ENCODE data around the gene ARAP1.

The ARAP1 gene

DNA sequence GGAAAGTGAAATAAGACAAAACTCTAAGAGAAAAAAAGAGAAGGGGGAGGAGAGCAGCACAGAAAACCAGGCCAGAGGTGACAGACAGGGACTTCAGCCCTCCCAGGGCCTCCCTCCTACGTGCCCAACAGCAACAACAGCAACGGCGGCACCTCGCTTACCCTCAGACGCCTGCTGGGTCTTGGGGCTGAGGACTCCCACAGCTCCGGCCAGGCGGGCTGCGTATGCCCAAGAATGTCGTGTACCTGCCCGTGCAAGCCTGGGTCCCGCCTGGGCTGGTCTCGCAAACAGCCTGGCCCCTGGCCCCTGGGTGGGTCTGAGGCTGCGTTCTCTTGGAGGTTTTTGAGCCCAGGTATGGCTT lies 30.5 kb downstream of the ARAP1 start:
- peak; percentile 52 to 60 for DNase-seq

DNA sequence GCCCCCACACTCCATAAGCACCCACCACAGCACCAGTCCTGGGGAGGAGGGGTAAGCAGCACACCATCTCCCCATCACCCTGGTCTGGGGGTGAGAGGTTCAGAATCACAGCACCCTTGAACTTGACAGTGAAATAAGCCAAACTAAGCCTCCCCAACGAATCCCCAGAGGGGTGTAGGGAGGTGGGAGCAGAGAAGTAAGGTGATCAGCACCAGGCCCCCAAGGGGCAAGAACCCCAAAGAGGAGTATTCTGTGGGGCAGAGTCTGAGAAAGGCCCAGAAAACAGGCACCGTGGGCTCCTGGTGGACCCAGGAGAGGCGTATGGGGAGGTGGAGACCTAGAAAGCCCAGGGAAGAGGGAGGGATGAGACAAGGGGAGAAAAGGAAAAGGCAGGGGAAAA lies 30.9 kb downstream of the ARAP1 start:
- no peak for DNase-seq

GRCh38 chr11:72720784-72721183 lies 31.4 kb downstream of the ARAP1 start:
- no peak for DNase-seq

DNA sequence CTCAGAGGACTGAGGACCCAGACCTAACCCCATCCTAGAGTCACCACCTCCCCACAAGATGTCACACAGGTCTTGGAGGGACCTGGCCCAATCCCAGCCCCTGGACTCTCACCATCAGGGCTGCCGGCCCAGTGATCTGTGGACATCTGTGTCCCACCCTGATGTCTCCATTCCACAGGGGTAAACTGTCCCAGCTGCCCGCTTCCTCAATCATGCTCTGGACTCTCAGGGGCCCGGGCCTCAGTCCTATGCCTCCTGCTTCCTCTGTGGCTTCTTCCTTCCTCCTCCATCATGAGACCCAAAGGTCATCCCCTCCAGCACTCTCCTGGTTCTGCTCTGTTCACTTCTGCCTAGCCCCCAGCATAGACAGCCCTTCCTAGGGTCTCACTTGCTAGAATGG lies 32.2 kb downstream of the ARAP1 start:
- no peak for DNase-seq

DNA sequence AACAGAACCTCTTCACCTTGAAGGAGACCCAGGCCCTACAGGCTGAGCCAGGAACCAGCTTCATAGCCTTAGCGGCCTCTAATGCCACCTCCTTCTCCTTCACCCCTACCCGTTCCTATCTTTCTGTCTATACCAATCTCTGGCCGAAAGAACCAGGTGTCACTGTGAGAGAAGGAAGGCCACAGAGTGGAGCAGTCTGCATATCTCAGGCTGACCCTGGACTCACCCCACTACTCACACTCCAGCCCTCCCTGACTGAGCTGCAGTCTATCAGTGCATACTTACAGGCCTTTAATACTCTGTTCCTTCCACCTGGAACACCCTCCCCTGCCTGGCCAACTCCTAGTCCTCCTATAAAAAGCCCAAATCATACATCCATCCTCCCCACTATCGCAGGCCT lies 32.7 kb downstream of the ARAP1 start:
- DNase-seq, result no peak

DNA sequence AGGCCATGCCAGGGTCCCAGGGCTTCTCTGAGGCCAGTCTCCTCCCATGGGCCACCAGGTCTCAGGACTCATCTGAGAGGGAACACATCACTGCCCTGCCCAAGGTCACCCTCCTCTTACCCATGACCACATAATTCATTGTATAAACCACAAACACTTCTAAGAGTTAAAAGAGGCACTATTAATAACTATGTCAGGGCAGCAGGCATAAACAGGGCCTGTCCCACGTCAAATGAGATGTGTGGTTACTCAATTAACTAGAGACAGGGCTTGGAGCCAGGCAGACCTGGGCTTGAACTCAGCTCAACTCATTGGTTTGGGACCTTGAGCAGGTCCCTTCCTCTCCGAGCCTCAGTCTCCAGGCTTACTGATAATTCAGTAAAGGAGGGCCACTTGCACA lies 33.1 kb downstream of the ARAP1 start:
- no peak for DNase-seq

DNA sequence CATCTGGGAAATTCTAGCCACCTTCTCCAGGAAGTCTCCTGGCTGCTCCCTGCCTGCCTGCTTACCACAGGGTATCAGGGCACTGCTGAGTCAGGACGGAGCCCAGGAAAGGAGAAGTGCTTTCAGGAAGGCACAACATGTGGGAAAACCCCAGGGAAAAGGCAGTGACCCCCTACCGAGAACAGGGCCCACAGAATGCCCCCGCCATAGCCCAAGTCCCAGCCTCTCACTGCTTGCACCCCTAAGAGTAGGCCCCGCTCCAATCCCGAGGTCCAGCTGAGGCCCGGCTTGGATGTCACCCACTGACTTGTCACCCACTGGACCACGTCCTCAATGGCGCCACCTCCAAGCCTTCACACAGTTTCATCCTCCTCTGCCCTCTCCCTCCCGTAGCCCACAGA lies 34.1 kb downstream of the ARAP1 start:
- DNase-seq, result no peak

DNA sequence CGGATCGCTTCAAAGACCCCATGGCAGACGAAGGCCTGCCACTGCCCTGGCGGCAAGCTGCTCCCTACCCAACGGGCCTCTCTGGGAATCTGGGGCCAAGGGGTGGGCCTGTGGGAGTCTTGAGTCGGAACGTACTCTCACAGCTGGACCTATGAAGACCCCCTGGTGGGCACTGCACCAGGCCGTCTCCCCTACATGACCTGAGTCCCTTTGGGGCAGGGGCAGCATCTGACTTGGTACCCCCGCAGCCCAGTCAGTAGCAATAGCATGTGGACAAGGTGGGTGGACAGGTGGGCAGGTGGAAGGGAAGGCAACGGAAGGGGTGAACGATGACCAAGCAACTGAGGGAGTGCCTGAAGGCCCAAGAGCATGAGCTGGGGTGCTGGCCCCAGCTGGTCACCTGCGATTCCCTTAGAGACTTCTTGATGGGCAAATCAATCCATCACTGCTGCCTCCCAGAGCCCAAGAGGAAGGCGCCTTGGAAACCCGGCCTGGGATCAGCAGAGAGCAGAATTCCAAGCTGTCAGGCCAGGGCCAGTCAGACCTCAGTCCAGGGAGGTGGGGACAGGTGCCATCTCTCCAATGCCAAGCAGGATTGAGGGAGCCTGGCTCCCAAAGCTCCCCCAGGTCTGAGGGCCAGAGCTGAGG lies 35.3 kb downstream of the ARAP1 start:
- DNase-seq, result no peak

- DNase-seq, result no peak
Measured at GRCh38 chr11:72716290-72716689, 35.9 kb downstream of the ARAP1 start.

GRCh38 chr11:72712841-72713240 lies 39.4 kb downstream of the ARAP1 start:
- DNase-seq, result no peak

DNA sequence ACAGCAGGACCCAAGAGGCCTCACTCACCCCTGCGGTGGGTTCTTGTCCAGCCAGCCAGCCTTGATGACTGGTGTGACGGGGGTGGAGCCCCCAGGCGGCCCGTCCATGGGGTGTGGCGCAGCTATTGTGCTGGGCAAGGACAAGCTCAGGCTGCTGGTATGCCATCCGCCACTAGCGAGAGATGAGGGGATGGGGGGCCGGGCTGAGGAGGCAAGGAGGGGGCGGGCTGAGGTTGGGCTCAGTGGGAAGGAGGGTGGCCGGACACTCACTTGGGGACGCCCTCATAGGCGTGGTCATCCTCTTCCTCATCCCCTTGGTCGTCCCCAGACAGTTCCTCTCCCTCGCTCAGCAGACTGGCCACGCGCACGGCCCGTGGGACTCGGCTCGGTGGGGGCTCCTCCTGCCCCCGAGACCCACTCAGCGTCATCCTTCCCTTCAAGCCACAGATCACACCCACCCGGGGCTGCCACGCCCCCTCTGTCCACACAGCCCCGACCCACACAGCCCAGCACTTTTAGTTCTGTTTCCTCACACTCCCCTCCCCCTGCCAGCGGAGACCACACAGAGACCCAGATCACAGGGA lies 39.9 kb downstream of the ARAP1 start:
- no peak for DNase-seq

GRCh38 chr11:72711141-72711540 lies 41.1 kb downstream of the ARAP1 start:
- no peak for DNase-seq

GRCh38 chr11:72710278-72710677 lies 41.9 kb downstream of the ARAP1 start:
- no peak for DNase-seq

DNA sequence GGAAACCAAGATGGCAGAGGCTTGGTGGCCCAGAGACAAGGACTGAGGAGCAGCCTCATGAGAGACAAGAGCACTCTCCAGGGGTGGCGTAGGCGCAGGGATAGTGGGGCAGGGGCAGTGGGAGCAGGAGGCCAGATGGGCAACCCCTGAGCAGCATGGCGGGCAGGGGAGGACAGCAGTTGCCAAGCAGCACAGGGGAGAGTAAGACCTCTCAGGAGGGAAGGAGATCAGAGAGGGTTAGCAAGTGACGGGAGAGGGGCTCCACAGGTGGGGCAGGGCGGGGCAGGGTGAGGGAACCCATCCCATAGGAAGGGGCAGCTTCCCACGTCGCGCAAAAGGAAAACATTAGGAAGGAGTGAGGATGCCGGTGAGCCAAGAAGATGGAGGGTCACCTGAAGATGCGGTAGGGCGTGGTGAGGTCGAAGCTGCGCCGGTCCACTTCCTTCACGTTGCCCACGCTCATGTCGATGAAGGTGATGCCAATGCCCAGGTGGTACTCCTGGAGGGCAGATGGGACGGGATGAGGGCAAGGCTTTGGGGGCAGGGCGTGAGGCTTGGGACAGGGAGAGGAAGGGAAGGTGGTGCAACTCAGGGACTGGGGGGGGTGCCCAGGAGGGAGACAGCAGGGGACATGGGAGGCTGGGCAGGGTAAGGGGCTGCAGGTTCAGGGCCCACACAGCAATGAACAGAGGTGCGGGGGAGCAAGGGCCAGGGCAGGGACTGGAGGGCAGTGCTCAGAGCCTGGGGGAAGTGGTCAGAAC lies 42.5 kb downstream of the ARAP1 start:
- no peak for DNase-seq

GRCh38 chr11:72707032-72707431 lies 45.2 kb downstream of the ARAP1 start:
- no peak for DNase-seq

DNA sequence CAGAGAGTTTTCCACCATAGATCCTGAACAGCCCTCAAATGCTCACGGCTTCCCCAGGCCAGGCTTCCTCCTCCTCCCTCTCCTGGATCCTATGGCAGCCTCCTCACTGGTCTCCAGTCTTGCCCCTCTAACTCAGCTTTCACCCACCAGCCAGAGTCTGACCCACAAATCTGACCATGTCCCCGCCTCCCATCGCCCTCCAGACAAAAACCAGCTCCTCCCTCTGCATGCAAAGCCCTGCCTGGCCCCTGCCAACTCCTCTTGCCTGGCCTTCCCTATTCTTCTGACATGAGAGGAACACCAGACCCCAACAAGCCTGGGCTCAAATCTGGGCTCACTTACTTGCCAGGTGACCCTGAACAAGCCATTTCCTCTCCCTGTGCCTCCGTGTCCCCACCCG lies 45.6 kb downstream of the ARAP1 start:
- DNase-seq, result no peak

DNA sequence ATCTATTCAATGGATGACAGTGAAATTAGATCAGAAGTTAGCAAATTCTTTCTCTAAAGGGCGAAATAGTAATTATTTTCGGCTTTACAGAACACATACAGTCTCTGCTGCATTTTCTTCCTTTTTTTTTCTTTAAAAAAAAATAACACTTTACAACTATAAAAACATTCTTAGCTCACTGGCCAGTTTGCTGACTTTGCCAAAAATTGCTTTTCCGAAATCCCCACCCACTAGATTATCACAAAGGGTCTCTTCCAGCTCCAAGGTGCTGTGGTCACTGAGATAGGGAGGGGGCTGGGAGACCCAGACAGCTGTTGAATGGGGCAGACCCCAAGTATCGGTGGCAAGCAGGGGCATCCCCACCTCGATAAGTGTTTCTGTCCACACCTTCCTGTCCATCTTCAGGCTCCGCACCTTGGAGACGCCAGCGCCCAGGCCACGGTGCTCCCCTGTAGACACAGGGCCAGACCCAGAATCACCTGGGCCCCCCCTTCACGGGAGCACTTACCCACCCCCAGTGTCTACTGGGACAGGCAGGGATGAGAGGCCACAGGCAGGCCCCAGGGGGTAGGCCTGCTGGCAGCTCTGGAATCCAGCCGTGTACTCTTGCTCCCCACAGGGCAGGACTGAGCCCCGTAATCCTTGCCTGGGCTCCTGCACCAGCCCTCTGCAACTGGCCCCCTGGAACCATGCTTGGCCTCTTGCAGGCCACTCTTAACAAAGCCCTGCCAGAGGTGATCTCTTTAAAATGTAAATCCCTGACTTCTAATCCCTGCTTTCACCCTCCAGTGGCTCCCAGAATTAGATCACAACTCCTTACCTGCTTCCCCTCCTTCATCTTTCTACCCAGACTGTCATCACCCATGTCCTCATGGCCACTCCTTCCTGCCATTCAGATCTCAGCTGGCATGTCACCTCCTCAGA lies 46.5 kb downstream of the ARAP1 start:
- no peak for DNase-seq

DNA sequence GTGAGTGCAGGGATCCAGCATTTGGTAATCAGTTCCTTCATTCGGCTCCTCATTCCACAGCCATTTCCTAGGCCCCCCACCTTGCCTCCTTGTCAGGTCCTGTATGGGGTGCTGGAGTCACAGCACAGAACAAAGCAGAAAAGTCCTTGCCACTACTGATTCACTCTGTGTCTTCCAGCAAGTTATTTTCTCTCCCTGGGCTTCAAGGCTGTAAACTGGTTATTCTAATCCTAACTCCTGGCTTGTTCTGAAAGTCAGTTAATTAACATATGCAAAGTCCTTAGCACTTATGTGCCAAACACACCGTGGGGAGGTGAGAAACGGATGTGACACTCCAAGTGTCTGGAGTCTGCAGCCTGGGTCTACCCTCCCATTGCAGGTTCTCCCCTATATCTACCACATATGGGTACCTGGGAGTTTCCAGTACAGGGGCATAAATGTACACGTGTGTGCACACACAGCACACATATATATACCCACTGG lies 47.4 kb downstream of the ARAP1 start:
- no peak for DNase-seq

DNA sequence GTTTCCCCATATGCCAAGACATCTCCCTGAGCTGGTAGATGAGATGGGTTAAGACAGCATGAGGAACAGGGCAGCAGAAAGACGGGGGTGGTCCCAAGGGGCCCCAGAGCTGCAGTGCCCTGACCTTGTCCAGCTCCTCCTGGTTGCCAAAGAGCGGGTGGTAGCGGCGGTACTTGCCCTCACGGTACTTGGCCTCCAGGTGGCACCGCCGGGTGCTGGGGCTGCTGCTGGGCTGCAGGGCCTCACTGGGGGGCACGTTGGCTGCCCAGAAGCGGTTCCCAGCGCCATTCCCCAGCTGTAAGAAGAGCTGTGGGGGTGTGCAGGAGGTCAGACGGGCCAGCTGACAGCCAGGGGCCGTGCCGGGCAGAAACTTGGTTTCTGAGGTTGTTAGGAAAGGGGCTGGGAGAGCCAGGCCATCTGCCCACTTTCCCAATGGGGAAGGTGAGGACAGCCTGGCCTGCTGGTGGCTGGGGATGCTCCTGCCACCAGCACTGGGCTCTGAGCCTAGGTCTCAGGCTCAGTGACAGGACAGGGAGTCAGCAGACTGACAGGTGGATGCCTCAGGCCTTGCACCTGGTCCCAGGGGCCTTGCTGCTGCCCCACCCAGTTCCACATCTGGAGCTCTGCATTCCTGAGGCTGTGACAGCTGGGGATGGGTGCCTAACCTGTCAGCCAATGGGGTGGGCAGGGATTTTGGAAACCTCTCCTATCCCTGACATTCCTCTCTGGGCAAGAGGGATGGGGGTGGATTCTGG lies 48.0 kb downstream of the ARAP1 start:
- DNase-seq, result no peak

DNA sequence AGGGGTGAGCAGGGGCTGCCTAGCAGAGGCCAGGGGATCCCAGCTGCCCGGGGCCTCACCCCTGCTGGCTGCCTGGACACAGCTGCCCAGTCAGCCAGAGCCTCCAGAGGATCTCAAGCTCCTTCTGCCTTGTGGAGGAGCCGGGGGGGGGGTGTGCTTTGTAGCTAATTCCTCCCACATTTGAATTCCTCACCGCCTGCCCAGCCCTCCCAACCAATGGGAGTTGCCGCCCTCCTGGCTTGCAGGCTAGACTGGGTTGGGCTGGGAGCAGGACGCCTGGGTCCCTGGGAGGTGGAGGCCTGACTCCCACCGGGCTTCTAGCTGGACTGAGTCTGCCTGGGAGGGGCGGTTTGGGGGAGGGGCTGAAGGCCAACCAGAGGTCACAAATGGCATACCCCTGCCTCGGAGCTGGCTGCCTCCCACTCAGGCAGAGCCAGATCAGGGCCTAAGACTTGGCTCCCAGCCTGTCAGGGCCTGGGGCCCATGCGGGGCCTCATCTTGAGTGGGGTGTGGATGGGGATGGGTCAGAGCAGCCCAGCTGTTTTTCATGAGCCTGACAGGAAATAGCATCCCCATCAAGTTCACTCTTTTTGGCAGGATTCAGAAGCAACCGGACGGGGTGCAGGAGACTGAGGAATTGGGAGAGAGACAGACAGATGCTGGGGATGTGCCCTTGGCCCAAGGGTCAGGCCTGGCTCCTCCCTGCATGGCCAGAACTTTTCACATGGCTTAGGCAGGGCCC lies 48.8 kb downstream of the ARAP1 start:
- DNase-seq, result no peak

DNA sequence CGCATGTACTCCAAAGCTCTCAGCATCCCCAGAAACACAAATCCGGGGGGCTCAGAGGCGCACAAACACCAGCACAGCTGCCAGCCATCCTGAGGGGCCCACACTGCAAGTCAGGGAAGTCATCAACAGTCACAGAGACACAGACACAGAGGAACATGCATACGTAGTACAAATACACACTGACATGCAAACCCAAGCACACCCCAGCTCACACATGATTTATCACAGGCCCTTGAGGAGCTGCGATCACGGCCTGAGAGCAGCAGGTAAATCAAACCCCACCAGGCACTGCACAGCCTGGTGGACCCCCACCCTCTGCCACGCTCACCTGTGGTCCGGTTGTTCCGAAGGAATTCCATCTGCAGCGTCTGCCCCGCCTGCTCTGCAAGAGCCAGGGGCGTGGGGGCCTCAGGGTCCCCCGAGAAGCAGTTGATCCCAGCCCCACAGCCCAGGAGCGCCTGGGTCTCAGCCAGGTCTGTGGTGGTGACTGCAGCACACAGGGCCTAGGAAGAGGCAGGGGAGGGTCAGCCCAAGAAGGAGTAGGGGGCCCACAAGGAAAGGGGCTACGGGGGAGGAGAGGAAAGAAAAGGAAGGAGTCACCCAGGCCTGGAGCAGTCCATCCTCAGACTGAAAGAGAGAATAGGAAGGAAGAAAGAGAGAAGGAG lies 49.5 kb downstream of the ARAP1 start:
- DNase-seq, result no peak

Data from activated T-cell treated with anti-CD3 and anti-CD28 coated beads, Interleukin-2, amount 50 U/mL, for 48 hours (primary cell).